Aorta (tissue), 5 donors: ENCODE results near the gene ESRRB. TPM values are rescaled to one million over a fixed set of nuclear protein-coding genes. Genes with fewer than 3 reads are reported as not detected.

Experiments used
- ATAC-seq: fragments of 200-7000 bp; cut with Tn5 transposase; one replicate; pipeline ENCODE4 v1.9.1; 2022; ENCODE audit warnings: moderate library complexity; ENCODE audit not compliant: low FRiP score
- DNase-seq, 2 donors: peaks; one replicate each; pipeline ENCODE4 v3.0.0-alpha.2; 2020
- H3K27ac ChIP-seq, 2 donors: one replicate each; pipeline ENCODE4 v1.5.1; 2013; ENCODE audit warnings: low read length in 2 of 2, mild to moderate bottlenecking in 2 of 2, moderate library complexity in 2 of 2, control low read depth in 1 of 2, inconsistent platforms in 1 of 2, low read depth in 1 of 2
- H3K27me3 ChIP-seq, 2 donors: one replicate each; pipeline ENCODE4 v1.6.1; 2013; ENCODE audit warnings: control low read depth in 1 of 2, low read length in 1 of 2, mild to moderate bottlenecking in 1 of 2, moderate library complexity in 1 of 2; ENCODE audit not compliant: insufficient read depth in 2 of 2, control insufficient read depth in 1 of 2
- H3K36me3 ChIP-seq, 2 donors: one replicate each; pipeline ENCODE4 v1.6.1; 2013; ENCODE audit warnings: control low read depth in 1 of 2, low read length in 1 of 2, mild to moderate bottlenecking in 1 of 2; ENCODE audit not compliant: insufficient read depth in 2 of 2, control insufficient read depth in 1 of 2
- H3K4me1 ChIP-seq, 2 donors: one replicate each; pipeline ENCODE4 v1.6.1; 2013; ENCODE audit warnings: low read length in 2 of 2, control low read depth in 1 of 2, mild to moderate bottlenecking in 1 of 2, moderate library complexity in 1 of 2; ENCODE audit not compliant: insufficient read depth in 2 of 2, control insufficient read depth in 1 of 2
- H3K4me3 ChIP-seq, 2 donors: one replicate each; pipeline ENCODE4 v1.5.1; 2013; ENCODE audit warnings: low read length in 2 of 2, control low read depth in 1 of 2, mild to moderate bottlenecking in 1 of 2
- H3K9me3 ChIP-seq: one replicate; pipeline ENCODE4 v1.6.1; 2013; ENCODE audit warnings: mild to moderate bottlenecking, low read length; ENCODE audit not compliant: control insufficient read depth
- WGBS, 2 donors: extraction: QIAGEN DNeasy Blood & Tissue Kit; methylation state at CpG; one replicate each; pipeline ENCODE4 v1.1.7; 2013; 5-methylcytosine and 5-hydroxymethylcytosine counted together
- intact Hi-C, 2 donors: fragments of 100-400 bp; cut with DNase I; formaldehyde crosslinking; loops; one replicate each; pipeline versions ENCODE4 v1.14.2 to v1.15.0; 2022
- polyA plus RNA-seq, 2 donors: library from polyadenylated mRNA; stranded (reverse); fragments of 200-250 nt; gene quantifications; one replicate each; pipeline ENCODE4 v1.2.3, GENCODE V29; 2013
- total RNA-seq, 2 donors: library from RNA; stranded (reverse); fragmentation: NEBNext Ultra II Directional; extraction: Animal tissue kit (Norgen Biotek cat#: 25700); gene quantifications; one replicate each; pipeline ENCODE4 v1.2.1, GENCODE V29; 2021
- donor health status: healthy with polysubstance abuse.
- donor health status: Bipolar disorder and iron deficiency.
- donor health status: DM: no; HTN: no; CAD: no.
- donor health status: DM: no; HTN: no; CAD: no.
- donor health status: DM: yes; HTN: yes; CAD: no.

ESRRB gene
- total and polyA plus RNA-seq, 4 donors = 0.23 to 0.52 (median 0.33) TPM; not detected in 1

DNA sequence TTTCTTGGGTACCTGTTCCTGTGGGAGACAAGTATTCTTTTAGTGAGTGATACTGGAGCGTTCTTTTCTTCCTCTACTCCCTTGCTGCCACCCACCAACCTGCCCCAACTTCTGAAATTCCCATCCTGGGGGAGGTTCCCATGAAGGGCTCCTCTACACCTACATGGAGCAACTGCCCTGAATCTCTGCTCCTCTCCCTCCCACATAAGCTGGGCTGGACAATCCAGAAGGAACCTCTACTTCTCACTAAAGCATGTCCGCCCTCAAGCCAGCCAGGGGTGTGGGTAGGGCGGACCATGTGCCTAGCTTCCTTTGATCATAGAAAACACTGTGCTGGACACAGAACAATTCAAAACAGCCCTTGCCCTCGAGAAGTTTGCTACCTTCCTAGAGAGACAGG, 25.9 kb upstream of the ESRRB start:
- Histone ChIP-seq H3K27ac (no peak overlapping the region), H3K4me3 (no peak overlapping the region), H3K27me3 (no peaks in the 10 kb centered on the region), H3K4me1 (no peaks in the 10 kb centered on the region), H3K9me3 (no peaks in the 10 kb centered on the region), H3K36me3 (no peaks in the 10 kb centered on the region)
- DNase-seq (no peak), ATAC-seq (no peak)
- intact Hi-C loops = loop anchor here (5.0 to 10.0 kb wide), 3 partner anchors 298 to 645 kb away; no protein-coding TSS in a partner anchor
- 66 to 74% methylated on average over 4 of the region's 4 CpGs for WGBS, 2 donors

- Histone ChIP-seq H3K27me3 (no peaks in the 10 kb centered on the region), H3K4me1 (no peaks in the 10 kb centered on the region), H3K9me3 (no peaks in the 10 kb centered on the region), H3K4me3 (no peak overlapping the region), H3K27ac (no peak overlapping the region), H3K36me3 (no peaks in the 10 kb centered on the region)
- ATAC-seq (no peak), DNase-seq (peak in 1 of 2 donors; percentile 17)
- intact Hi-C loops = loop anchor here (5.0 to 10.0 kb wide), 3 partner anchors 298 to 646 kb away; no protein-coding TSS in a partner anchor
- WGBS, 2 donors = 86 to 90% methylated on average over 5 of the region's 5 CpGs
Observed at GRCh38 chr14:76350671-76351070, 25.3 kb upstream of the ESRRB start.

DNA sequence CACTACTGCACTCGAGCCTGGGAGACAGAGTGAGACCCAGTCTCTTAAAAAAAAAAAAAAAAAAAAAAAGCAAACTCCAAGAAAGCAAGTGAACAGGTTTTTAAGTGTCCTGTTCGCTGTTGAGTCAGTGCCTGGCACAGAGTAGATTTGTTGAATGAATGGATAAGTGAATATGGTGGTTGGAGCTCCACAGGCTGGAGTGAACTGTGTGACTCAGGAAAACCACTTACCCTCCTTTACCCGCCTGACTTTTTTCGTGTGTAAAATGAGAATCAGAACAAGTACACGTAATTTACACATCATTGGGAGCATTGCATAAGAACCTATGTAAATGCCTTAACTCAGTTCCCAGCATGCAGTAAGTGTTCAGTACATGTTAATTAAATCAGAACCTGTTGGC, 24.0 kb upstream of the ESRRB start:
- no peak overlapping the region for H3K27ac ChIP-seq
- no peaks in the 10 kb centered on the region for H3K9me3 ChIP-seq
- DNase-seq = no peak
- no peaks in the 10 kb centered on the region for H3K4me1 ChIP-seq
- H3K4me3 ChIP-seq = no peak overlapping the region
- no peaks in the 10 kb centered on the region for H3K36me3 ChIP-seq
- intact Hi-C loops = loop anchor here (2.0 to 10.0 kb wide), 4 partner anchors 299 to 647 kb away; no protein-coding TSS in a partner anchor
- WGBS, 2 donors = 73 to 88% methylated on average over 5 of the region's 5 CpGs
- no peaks in the 10 kb centered on the region for H3K27me3 ChIP-seq
- ATAC-seq = no peak

DNA sequence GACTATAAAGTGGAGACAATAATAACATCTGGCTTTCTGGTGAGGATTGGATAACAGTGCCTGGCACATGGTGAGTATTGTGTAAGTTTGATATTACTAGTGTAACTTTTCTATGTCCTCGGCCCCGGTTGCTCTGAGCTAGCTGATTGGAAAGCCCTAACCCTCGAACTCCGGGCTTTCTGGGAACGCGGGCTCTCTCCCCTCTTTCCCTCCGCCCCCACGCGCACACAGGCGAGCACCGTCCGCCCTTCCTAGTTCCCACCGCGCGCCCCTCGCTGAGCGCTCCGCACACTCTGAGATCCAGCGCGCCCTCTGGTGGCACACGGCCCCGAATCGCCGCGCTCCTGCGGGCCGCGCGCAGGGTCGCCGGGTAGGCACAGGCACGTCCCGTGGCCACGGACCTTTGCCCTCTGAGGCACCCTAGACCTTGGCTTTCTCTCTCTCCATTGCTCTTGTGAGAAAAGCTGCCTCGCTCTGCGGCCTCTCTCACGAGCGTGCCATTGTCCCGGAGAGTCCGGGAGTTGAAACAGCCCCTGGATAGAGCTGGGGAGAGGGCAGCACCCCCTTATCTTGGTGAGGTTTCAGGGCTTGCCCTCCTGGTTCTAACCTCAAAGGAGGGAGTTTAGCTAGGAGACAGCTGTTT, 23.2 kb upstream of the ESRRB start:
- no peaks in the 10 kb centered on the region for H3K36me3 ChIP-seq
- WGBS, 2 donors = 6 to 7% methylated on average over 40 of the region's 40 CpGs
- intact Hi-C loops = loop anchor here (2.0 to 10.0 kb wide), 4 partner anchors 300 to 648 kb away; no protein-coding TSS in a partner anchor
- H3K27me3 ChIP-seq = no peaks in the 10 kb centered on the region
- no peaks in the 10 kb centered on the region for H3K9me3 ChIP-seq
- H3K4me3 ChIP-seq = no peak overlapping the region
- ATAC-seq (peak; percentile 82), DNase-seq (peak; percentile 60 to 88)
- no peak overlapping the region for H3K27ac ChIP-seq
- H3K4me1 ChIP-seq = no peaks in the 10 kb centered on the region

DNA sequence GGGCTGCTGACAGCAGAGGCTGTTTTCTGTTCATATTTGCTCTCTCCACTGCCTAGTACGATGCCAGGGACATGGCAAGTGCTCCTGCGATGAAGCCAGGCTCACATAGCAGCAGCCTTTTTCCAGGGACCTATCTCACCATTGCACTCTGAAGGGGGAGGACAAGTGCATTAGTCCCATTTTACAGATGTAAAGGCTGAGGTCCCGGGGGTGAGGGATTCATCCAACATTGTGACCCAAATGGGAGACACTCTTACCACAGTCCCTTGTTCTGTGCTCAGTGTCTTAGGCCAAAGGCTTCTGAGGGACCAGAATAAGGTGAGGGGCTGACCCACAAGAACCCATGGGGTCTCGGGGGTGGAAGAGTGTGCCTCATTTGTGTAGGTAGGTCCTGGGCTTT, 21.6 kb upstream of the ESRRB start:
- Histone ChIP-seq H3K27me3 (no peaks in the 10 kb centered on the region), H3K27ac (no peak overlapping the region), H3K9me3 (no peaks in the 10 kb centered on the region), H3K36me3 (no peaks in the 10 kb centered on the region), H3K4me3 (no peak overlapping the region), H3K4me1 (no peaks in the 10 kb centered on the region)
- no peak for DNase-seq
- ATAC-seq = no peak
- WGBS, 2 donors = 93 to 95% methylated on average over 4 of the region's 4 CpGs
- intact Hi-C loops = loop anchor here (5.0 to 10.0 kb wide), 3 partner anchors 302 to 650 kb away; no protein-coding TSS in a partner anchor

GRCh38 chr14:76355771-76356170, 20.2 kb upstream of the ESRRB start:
- DNase-seq (peak in 1 of 2 donors; percentile 35), ATAC-seq (no peak)
- Histone ChIP-seq H3K4me3 (no peak overlapping the region), H3K36me3 (no peaks in the 10 kb centered on the region), H3K27ac (no peak overlapping the region), H3K9me3 (peaks cover 2% of the 10 kb centered on the region), H3K4me1 (no peaks in the 10 kb centered on the region), H3K27me3 (no peaks in the 10 kb centered on the region)
- intact Hi-C loops = loop anchor here in 1 of 2 donors (10.0 kb wide), 1 partner anchor 651 kb away; no protein-coding TSS in a partner anchor
- 83 to 86% methylated on average over 3 of the region's 3 CpGs for WGBS, 2 donors

GRCh38 chr14:76371066-76371465, 4.9 kb upstream of the ESRRB start:
- Histone ChIP-seq H3K4me1 (no peaks in the 10 kb centered on the region), H3K9me3 (no peaks in the 10 kb centered on the region), H3K27ac (no peak overlapping the region), H3K4me3 (no peak overlapping the region), H3K27me3 (no peaks in the 10 kb centered on the region), H3K36me3 (no peaks in the 10 kb centered on the region)
- ATAC-seq (no peak), DNase-seq (no peak)
- intact Hi-C loops = no loop called here
- WGBS, 2 donors = 83 to 87% methylated on average over 7 of the region's 7 CpGs

DNA sequence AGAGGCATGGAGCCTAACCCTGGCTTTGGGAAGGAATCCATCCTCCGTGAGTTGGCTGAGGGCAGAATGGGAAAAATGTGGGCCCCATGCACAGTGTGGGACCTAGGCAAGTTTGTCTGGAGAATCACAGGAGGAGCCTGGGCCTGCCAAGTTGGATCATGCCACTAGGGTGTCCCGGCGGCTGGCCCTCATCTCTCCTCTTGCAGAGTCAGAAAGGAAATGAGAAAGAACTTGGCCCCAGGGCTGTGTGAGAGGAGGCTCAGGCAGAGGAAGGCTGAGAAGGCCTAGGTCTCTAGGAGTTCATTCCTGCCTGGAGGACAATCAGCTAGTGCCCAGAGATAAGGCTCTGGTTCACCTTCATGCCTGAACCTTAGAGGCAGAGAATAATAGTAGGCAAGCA, 2.5 kb upstream of the ESRRB start:
- Histone ChIP-seq H3K4me3 (no peak overlapping the region), H3K27me3 (peaks cover 0 to under 1% of the 10 kb centered on the region in 2 donors), H3K27ac (no peak overlapping the region), H3K36me3 (no peaks in the 10 kb centered on the region), H3K9me3 (no peaks in the 10 kb centered on the region), H3K4me1 (no peaks in the 10 kb centered on the region)
- ATAC-seq (no peak), DNase-seq (no peak)
- intact Hi-C loops = no loop called here
- 64 to 66% methylated on average over 3 of the region's 3 CpGs for WGBS, 2 donors

- 36 to 39% methylated on average over 7 of the region's 7 CpGs for whole genome bisulfite sequencing, 2 donors
- Histone ChIP-seq H3K4me1 (no peaks in the 10 kb centered on the region), H3K27ac (no peak overlapping the region), H3K36me3 (no peaks in the 10 kb centered on the region), H3K4me3 (no peak overlapping the region), H3K27me3 (peaks cover 0 to 2% of the 10 kb centered on the region in 2 donors), H3K9me3 (no peaks in the 10 kb centered on the region)
- ATAC-seq (no peak), DNase-seq (no peak)
- intact Hi-C loops = no loop called here
Observed at GRCh38 chr14:76375484-76375883, 453 bp upstream of the ESRRB start.
